ENCODE measurements around the gene WBP2. TPM values are rescaled to one million over a fixed set of nuclear protein-coding genes. Genes with fewer than 3 reads are reported as not detected.

The WBP2 gene
- total and polyA plus RNA-seq, 10 donors, result 46.7 to 144 (median 89.1) TPM

DNA sequence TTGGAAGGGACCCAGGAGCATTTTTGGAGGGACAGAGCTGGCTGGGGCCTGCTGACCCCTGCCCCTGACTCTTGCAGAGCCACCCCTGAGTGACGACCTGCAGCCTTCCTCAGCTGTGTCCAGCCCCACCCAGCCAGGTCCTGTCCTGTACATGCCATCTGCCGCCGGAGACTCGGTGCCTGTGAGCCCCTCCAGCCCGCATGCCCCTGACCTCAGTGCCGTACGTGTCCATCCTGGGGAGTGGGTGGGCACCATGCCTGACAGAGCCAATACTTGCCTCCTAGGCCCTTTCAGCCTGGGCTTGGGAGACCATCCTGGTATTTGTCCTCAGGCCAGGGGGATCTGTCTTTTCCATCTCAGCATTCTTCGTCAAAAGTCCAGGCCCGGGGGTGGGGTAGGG, 38.4 kb downstream of the WBP2 start:
- H3K27me3 ChIP-seq (replicated peaks in 1 of 7), result no peaks in the 10 kb centered on the region
- intact Hi-C loops (cut with DNase I; ENCODE audit: low total_unique reads), result no loop called here
- H3K4me1 ChIP-seq, result peaks cover 0 to 8% (median 0%) of the 10 kb centered on the region in 6 donors
- H3K9me3 ChIP-seq, result no peaks in the 10 kb centered on the region
- H3K27ac ChIP-seq, result no peak overlapping the region
- peaks cover 0 to 100% (median 96%) of the 10 kb centered on the region in 6 donors for H3K36me3 ChIP-seq
- no peak for DNase-seq
- TF ChIP-seq POLR2AphosphoS5 (IDR thresholded peaks at IDR 0.05) (peak in 2 of 3 donors; percentile 9 to 25), POLR2A (IDR thresholded peaks at IDR 0.05) (no peak)
- WGBS, 5 donors, result 85 to 96% (median 94%) methylated on average over 5 to 9 of the region's 9 CpGs
- H3K4me3 ChIP-seq, result no peak overlapping the region

DNA sequence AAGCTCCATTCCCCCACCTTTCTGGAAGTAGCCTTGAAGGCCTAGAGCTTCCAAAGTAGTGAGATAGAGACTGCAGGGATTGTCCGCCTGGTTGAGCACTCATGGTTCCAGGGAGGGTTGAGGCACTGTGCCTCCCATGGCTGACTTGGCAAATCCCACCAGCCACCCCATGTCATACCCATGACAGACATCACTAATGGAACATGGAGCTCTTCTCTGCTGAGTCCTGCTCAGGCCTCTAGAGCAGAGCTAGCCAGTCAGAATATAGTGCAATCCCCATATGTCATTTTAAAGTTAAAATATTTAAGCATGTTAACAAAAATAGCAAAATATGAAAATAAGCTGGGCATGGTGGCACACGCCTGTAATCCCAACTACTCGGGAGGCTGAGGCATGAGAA, 39.7 kb downstream of the WBP2 start:
- Histone ChIP-seq H3K27me3 (replicated peaks in 1 of 7) (no peaks in the 10 kb centered on the region), H3K4me1 (no peaks in the 10 kb centered on the region), H3K27ac (no peak overlapping the region), H3K36me3 (peaks cover 0 to 100% (median 96%) of the 10 kb centered on the region in 6 donors), H3K4me3 (no peak overlapping the region), H3K9me3 (no peaks in the 10 kb centered on the region)
- intact Hi-C loops (cut with DNase I; ENCODE audit: low total_unique reads), result no loop called here
- TF ChIP-seq POLR2A (IDR thresholded peaks at IDR 0.05), result no peak
- TF ChIP-seq POLR2AphosphoS5 (IDR thresholded peaks at IDR 0.05), result no peak
- TF ChIP-seq, protein P1, sequence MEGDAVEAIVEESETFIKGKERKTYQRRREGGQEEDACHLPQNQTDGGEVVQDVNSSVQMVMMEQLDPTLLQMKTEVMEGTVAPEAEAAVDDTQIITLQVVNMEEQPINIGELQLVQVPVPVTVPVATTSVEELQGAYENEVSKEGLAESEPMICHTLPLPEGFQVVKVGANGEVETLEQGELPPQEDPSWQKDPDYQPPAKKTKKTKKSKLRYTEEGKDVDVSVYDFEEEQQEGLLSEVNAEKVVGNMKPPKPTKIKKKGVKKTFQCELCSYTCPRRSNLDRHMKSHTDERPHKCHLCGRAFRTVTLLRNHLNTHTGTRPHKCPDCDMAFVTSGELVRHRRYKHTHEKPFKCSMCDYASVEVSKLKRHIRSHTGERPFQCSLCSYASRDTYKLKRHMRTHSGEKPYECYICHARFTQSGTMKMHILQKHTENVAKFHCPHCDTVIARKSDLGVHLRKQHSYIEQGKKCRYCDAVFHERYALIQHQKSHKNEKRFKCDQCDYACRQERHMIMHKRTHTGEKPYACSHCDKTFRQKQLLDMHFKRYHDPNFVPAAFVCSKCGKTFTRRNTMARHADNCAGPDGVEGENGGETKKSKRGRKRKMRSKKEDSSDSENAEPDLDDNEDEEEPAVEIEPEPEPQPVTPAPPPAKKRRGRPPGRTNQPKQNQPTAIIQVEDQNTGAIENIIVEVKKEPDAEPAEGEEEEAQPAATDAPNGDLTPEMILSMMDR (IDR thresholded peaks at IDR 0.05 in 8 of 11, conservative IDR thresholded peaks at IDR 0.05 in 3 of 11), result no peak
- 86 to 96% (median 92%) methylated on average over 3 of the region's 3 CpGs for WGBS, 5 donors
- DNase-seq, result no peak

DNA sequence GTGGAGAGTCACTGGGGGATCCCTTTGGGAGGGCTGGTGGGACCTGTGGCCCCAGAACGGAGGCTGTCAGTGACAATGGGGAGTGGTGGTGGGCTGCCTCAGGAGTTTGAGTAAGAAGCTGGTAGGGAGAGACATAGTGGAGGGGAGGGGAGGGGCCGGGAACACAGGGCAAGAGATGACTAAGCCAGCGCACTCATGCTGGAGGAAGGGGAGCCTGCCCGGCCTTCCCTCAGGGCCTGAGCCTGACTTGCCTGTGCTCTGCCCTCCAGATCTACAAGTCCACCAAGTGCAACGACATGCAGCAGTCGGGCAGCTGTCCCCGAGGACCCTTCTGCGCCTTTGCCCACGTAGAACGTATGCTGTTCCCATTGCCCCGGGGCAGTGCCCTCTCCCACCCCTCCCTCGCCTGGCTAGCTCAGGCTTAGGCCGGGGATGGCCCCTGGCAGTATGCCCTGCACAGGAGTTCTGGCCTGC, 40.2 kb downstream of the WBP2 start:
- WGBS, 5 donors, result 90 to 95% (median 92%) methylated on average over 12 to 13 of the region's 13 CpGs
- peak in 1 of 3 donors; percentile 37 for TF ChIP-seq POLR2AphosphoS5 (IDR thresholded peaks at IDR 0.05)
- TF ChIP-seq, protein P1 (IDR thresholded peaks at IDR 0.05 in 8 of 11, conservative IDR thresholded peaks at IDR 0.05 in 3 of 11), result no peak
- TF ChIP-seq POLR2A (IDR thresholded peaks at IDR 0.05), result no peak
- Histone ChIP-seq H3K27ac (no peak overlapping the region), H3K36me3 (peaks cover 0 to 100% (median 96%) of the 10 kb centered on the region in 6 donors), H3K4me3 (no peak overlapping the region), H3K4me1 (no peaks in the 10 kb centered on the region), H3K27me3 (replicated peaks in 1 of 7) (no peaks in the 10 kb centered on the region), H3K9me3 (no peaks in the 10 kb centered on the region)
- no peak for DNase-seq
- intact Hi-C loops (cut with DNase I; ENCODE audit: low total_unique reads), result no loop called here

DNA sequence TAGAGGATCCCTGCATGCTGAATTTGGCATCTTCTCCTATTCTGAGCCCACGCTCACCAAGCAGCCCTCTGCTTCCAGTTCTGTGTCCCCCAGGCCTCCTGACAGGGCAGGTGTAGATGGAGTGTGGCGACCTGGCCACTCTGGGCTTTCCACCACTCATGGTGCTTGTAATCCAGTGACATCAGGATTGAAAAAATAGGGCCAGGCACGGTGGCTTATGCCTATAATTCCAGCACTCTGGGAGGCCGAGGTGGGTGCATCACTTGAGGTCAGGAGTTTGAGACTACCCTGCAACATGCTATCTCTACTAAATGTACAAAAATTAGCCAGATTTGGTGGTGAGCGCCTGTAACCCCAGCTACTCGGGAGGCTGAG, 41.1 kb downstream of the WBP2 start:
- Histone ChIP-seq H3K27ac (no peak overlapping the region), H3K4me3 (no peak overlapping the region), H3K27me3 (replicated peaks in 1 of 7) (no peaks in the 10 kb centered on the region), H3K4me1 (peaks cover 0 to 5% (median 0%) of the 10 kb centered on the region in 6 donors), H3K36me3 (peaks cover 0 to 99% (median 92%) of the 10 kb centered on the region in 6 donors), H3K9me3 (no peaks in the 10 kb centered on the region)
- intact Hi-C loops (cut with DNase I; ENCODE audit: low total_unique reads), result no loop called here
- WGBS, 5 donors, result 88 to 96% (median 94%) methylated on average over 5 to 6 of the region's 6 CpGs
- DNase-seq, result no peak
- TF ChIP-seq POLR2A (IDR thresholded peaks at IDR 0.05), result no peak
- no peak for TF ChIP-seq POLR2AphosphoS5 (IDR thresholded peaks at IDR 0.05)
- TF ChIP-seq, protein P1 (IDR thresholded peaks at IDR 0.05 in 8 of 11, conservative IDR thresholded peaks at IDR 0.05 in 3 of 11), result no peak

All from spleen (tissue), 11 donors.